Liver (tissue), 9 donors: ENCODE results near the gene HNRNPH3. TPM values are rescaled to one million over a fixed set of nuclear protein-coding genes. Genes with fewer than 3 reads are reported as not detected.

ENCODE experiments used
- DNase-seq: peaks from one replicate; pipeline ENCODE4 v3.0.0-alpha.2; 2017; ENCODE audit warnings: low spot score
- H3K27ac ChIP-seq, 2 donors: one replicate each; pipeline ENCODE4 v1.7.0; 2013; ENCODE audit warnings: inconsistent platforms in 2 of 2, low read length in 2 of 2, control low read depth in 1 of 2, low read depth in 1 of 2, mild to moderate bottlenecking in 1 of 2
- H3K27me3 ChIP-seq, 4 donors: one replicate each; pipeline versions ENCODE4 v1.6.1 to v1.7.0; 2013; ENCODE audit warnings: low read length in 3 of 4, inconsistent platforms in 1 of 4, mild to moderate bottlenecking in 1 of 4, moderate library complexity in 1 of 4; ENCODE audit not compliant: control insufficient read depth in 4 of 4, insufficient read depth in 4 of 4
- H3K36me3 ChIP-seq, 4 donors: one replicate each; pipeline versions ENCODE4 v1.6.1 to v1.7.0; 2013; ENCODE audit warnings: low read length in 3 of 4, mild to moderate bottlenecking in 3 of 4, low read depth in 1 of 4, moderate library complexity in 1 of 4; ENCODE audit not compliant: control insufficient read depth in 4 of 4, insufficient read depth in 3 of 4
- H3K4me1 ChIP-seq, 4 donors: one replicate each; pipeline versions ENCODE4 v1.6.1 to v1.7.0; 2013; ENCODE audit warnings: low read length in 3 of 4, mild to moderate bottlenecking in 3 of 4, moderate library complexity in 1 of 4; ENCODE audit not compliant: control insufficient read depth in 4 of 4, insufficient read depth in 4 of 4
- H3K4me3 ChIP-seq, 3 donors: one replicate each; pipeline versions ENCODE4 v1.6.1 to v1.7.0; 2013; ENCODE audit warnings: low read length in 3 of 3, control low read depth in 1 of 3, low read depth in 1 of 3, mild to moderate bottlenecking in 1 of 3
- H3K9ac ChIP-seq, 2 donors: one replicate each; pipeline ENCODE4 v1.7.0; 2013; ENCODE audit warnings: low read length in 2 of 2, mild to moderate bottlenecking in 2 of 2, moderate library complexity in 2 of 2, control low read depth in 1 of 2, low read depth in 1 of 2
- H3K9me3 ChIP-seq, 4 donors: one replicate each; pipeline versions ENCODE4 v1.6.1 to v1.7.0; 2013; ENCODE audit warnings: low read length in 3 of 4; ENCODE audit not compliant: control insufficient read depth in 4 of 4
- CTCF ChIP-seq: fragments of 150-350 bp; IDR thresholded peaks from 2 replicates; pipeline ENCODE4 v1.5.1; 2017; ENCODE audit warnings: improper control_type of control experiment, low read depth, low read length; ENCODE audit not compliant: missing input control
- EGR1 ChIP-seq, 2 donors: IDR thresholded peaks; 2 replicates each; pipeline ENCODE4 v1.6.1; 2016 to 2018; ENCODE audit warnings: antibody characterized with exemption in 2 of 2, low read depth in 2 of 2
- FOXA1 ChIP-seq: IDR thresholded peaks from 2 replicates; pipeline ENCODE4 v1.6.1; 2016; ENCODE audit warnings: antibody characterized with exemption
- FOXA2 ChIP-seq: IDR thresholded peaks from 2 replicates; pipeline ENCODE4 v1.6.1; 2016; ENCODE audit warnings: antibody characterized with exemption
- GABPA ChIP-seq, 2 donors: IDR thresholded peaks in 1 of 2; conservative IDR thresholded peaks in 1 of 2; 2 replicates each; pipeline ENCODE4 v1.6.1; 2016; ENCODE audit warnings: antibody characterized with exemption in 2 of 2, mild to moderate bottlenecking in 1 of 2, moderate library complexity in 1 of 2
- HNF4A ChIP-seq, 2 donors: conservative IDR thresholded peaks; 2 replicates each; pipeline ENCODE4 v1.6.1; 2016; ENCODE audit warnings: antibody characterized with exemption in 2 of 2, mild to moderate bottlenecking in 2 of 2
- HNF4G ChIP-seq: IDR thresholded peaks from 2 replicates; pipeline ENCODE4 v1.6.1; 2016; ENCODE audit warnings: antibody characterized with exemption
- JUND ChIP-seq, 2 donors: IDR thresholded peaks; 2 replicates each; pipeline ENCODE4 v1.6.1; 2016; ENCODE audit warnings: antibody characterized with exemption in 2 of 2
- NR2F2 ChIP-seq: IDR thresholded peaks from 2 replicates; pipeline ENCODE4 v1.6.1; 2016; ENCODE audit warnings: antibody characterized with exemption
- RAD21 ChIP-seq, 2 donors: IDR thresholded peaks; 2 replicates each; pipeline ENCODE4 v1.6.1; 2016; ENCODE audit warnings: antibody characterized with exemption in 2 of 2, mild to moderate bottlenecking in 2 of 2
- REST ChIP-seq: IDR thresholded peaks from 2 replicates; pipeline ENCODE4 v1.6.1; 2016; ENCODE audit warnings: antibody characterized with exemption, mild to moderate bottlenecking
- RXRA ChIP-seq, 2 donors: IDR thresholded peaks; 2 replicates each; pipeline ENCODE4 v1.6.1; 2017 to 2018; ENCODE audit warnings: antibody characterized with exemption in 2 of 2, mild to moderate bottlenecking in 1 of 2
- SP1 ChIP-seq: IDR thresholded peaks from 2 replicates; pipeline ENCODE4 v1.6.1; 2018; ENCODE audit warnings: antibody characterized with exemption, mild to moderate bottlenecking
- TAF1 ChIP-seq: conservative IDR thresholded peaks from 2 replicates; pipeline ENCODE4 v1.6.1; 2016; ENCODE audit warnings: antibody characterized with exemption, mild to moderate bottlenecking
- YY1 ChIP-seq: IDR thresholded peaks from 2 replicates; pipeline ENCODE4 v1.6.1; 2016; ENCODE audit warnings: antibody characterized with exemption, mild to moderate bottlenecking
- ZBTB33 ChIP-seq: IDR thresholded peaks from 2 replicates; pipeline ENCODE4 v1.6.1; 2016; ENCODE audit warnings: antibody characterized with exemption
- WGBS: extraction: QIAGEN DNeasy Blood & Tissue Kit; methylation state at CpG from one replicate; pipeline ENCODE4 v1.1.7; 2013; 5-methylcytosine and 5-hydroxymethylcytosine counted together
- polyA plus RNA-seq, 2 donors: library from polyadenylated mRNA; stranded (reverse) in 1 of 2; unstranded in 1 of 2; fragments of 200-250 nt in 1 of 2; fragments of >200 nt in 1 of 2; fragmentation: Nextera tagmentation in 1 of 2; extraction: Ambion mirVana in 1 of 2; gene quantifications; one replicate each; pipeline versions ENCODE4 v1.2.1 to v1.2.3, GENCODE V29; 2013 to 2015
- total RNA-seq, 2 donors: library from RNA; depleted of rRNA; stranded (reverse); fragments of >200 nt; gene quantifications; one replicate each; pipeline ENCODE4 v1.2.3, GENCODE V29; 2014
- TF ChIP-seq, protein P1 (sequence below): IDR thresholded peaks from 2 replicates; pipeline ENCODE4 v1.6.1; 2016; ENCODE audit warnings: antibody characterized with exemption
- TF ChIP-seq, protein P2 (sequence below): IDR thresholded peaks from 2 replicates; pipeline ENCODE4 v1.6.1; 2016; ENCODE audit warnings: antibody characterized with exemption
- donor health status: healthy.
- donor health status: healthy.
- donor health status: healthy.
- donor health status: healthy.
- donor health status: healthy.

Gene HNRNPH3
- total RNA-seq (10 to 100 TPM; 24.5 to 32.7 TPM), polyA plus RNA-seq (10 to 100 TPM; 18.2 to 38.4 TPM)

DNA sequence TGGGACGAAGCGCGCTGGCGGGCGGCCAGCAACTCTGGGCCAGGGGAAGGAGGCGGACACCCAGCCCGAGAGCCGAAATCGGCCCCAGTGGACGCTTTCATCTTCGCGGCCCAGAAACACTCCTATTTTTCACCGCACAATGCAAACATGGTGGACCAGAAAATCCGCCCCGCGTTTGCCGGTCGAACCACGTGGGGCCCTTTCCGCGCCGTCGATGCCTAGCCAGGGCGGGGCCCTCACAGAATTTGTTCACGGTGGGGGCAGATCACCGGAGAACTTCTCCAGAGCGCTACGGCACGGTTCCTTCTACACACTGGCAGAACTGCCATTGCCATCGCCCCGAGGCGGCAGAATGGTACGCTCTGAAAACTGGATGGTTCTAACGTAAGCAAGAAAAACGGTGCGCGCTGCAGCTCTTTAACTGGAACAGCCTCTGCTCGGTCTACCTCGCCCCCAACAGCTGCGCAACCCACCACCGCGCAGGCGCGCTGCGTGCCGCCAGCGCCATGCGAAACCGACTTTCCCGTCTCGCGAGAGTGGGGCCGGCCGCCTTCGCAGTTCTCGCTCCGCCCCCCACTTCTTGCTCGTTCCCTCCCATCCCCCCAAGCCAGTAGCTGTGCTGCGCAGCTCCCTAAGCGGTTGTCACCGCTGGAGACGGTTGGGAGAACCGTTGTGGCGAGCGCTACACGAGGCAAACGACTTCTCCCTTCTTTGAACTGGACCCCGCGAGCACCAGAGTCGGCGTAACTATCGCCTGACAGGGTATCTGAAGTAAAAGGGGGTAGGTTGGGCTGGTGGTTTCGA lies at the start of gene HNRNPH3:
TSS of gene HNRNPH3 (plus strand) at position 610 of the 804 bp plus-strand sequence. CDS start 5,158 bp downstream, outside the sequence.
- peak within 1 kb of the TSS; percentile 88 to 98 (median 94) for H3K4me3 ChIP-seq
- no peaks in the 10 kb centered on the region for H3K9me3 ChIP-seq
- peak within 1 kb of the TSS; percentile 94 to 98 for H3K27ac ChIP-seq
- peaks cover 0 to 2% (median 0%) of the 10 kb centered on the region in 4 donors for H3K36me3 ChIP-seq
- peak within 1 kb of the TSS; percentile 89 to 99 for H3K9ac ChIP-seq
- DNase-seq = peak; percentile 98
- peaks cover 4 to 49% (median 27%) of the 10 kb centered on the region in 4 donors for H3K4me1 ChIP-seq
- TF ChIP-seq YY1 (peak; percentile 94), HNF4G (no peak), NR2F2 (no peak), HNF4A (conservative IDR thresholded peaks at IDR 0.05) (peak in 1 of 2 donors; percentile 2), FOXA2 (no peak), FOXA1 (peak; percentile 28), RXRA (IDR thresholded peaks at IDR 0.05) (peak; percentile 3 to 15), JUND (IDR thresholded peaks at IDR 0.05) (no peak), CTCF (peak; percentile 17), REST (peak; percentile 97), SP1 (peak; percentile 59), TAF1 (peak; percentile 100), RAD21 (IDR thresholded peaks at IDR 0.05) (peak in 1 of 2 donors; percentile 33), GABPA (IDR thresholded peaks at IDR 0.05 in 1 of 2, conservative IDR thresholded peaks at IDR 0.05 in 1 of 2) (no peak), ZBTB33 (peak; percentile 100), EGR1 (IDR thresholded peaks at IDR 0.05; ENCODE audit: low read depth in 2 of 2) (peak; percentile 60 to 64)
- TF ChIP-seq, protein P1, sequence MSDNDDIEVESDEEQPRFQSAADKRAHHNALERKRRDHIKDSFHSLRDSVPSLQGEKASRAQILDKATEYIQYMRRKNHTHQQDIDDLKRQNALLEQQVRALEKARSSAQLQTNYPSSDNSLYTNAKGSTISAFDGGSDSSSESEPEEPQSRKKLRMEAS = peak; percentile 81
- TF ChIP-seq, protein P2, sequence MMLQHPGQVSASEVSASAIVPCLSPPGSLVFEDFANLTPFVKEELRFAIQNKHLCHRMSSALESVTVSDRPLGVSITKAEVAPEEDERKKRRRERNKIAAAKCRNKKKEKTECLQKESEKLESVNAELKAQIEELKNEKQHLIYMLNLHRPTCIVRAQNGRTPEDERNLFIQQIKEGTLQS = no peak
- no peaks in the 10 kb centered on the region for H3K27me3 ChIP-seq
- under 1% methylated on average over 73 of the region's 73 CpGs for WGBS
